Endometrial microvascular endothelial cells (primary cell): ENCODE measurements around the gene TCF7L2. TPM values are rescaled to one million over a fixed set of nuclear protein-coding genes. Genes with fewer than 3 reads are reported as not detected.

ENCODE experiments used
- in situ Hi-C: cut with HindIII; loops from 2 replicates; pipeline ENCODE4 v1.10.0; 2017; ENCODE audit warnings: low sequenced_read_pairs, low pct_unique_long_range_greater_than_20kb; ENCODE audit errors: inconsistent ontology term
- total RNA-seq: library from RNA; depleted of rRNA; stranded (reverse); fragments of >200 nt; gene quantifications from one replicate; pipeline ENCODE4 v1.2.3, GENCODE V29; 2015; ENCODE audit errors: inconsistent ontology term

Gene TCF7L2
- total RNA-seq, 1 donor from 2014 or later = 3.8 TPM

DNA sequence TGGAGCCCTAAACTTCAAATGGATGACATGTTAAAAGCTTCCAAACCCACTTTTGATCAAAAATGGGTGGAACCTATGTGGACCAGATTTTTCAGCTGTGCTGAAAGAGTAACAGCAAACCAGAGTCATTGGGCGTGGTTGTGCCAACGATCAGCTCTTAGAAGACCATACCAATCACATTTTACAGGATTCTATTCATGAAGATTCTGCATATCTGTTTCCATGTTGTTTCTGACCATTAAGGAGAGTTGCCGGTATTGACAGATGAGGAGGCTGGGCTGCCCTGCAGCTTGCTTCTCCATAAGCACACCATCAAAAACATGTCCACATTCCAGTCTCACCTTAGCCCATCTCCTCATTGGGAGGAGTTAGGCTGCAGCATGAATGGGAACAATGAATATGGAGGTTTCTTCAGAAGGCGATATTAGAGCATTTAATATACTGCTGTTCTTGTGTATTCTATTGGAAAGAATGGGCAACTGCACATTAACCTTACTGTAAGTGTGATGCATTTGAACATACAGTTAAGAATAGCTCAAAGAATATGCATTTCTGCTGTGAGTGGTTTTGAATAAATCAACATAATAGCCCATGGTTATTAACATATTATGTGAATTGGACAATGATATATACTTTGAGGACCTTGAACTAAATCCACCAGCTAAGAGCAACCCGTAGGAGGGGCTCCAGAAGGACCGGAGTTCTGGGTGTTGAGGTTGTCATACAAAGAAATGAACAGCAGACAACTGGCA, 116.7 kb downstream of the TCF7L2 start:
- in situ Hi-C loops = no loop called here

DNA sequence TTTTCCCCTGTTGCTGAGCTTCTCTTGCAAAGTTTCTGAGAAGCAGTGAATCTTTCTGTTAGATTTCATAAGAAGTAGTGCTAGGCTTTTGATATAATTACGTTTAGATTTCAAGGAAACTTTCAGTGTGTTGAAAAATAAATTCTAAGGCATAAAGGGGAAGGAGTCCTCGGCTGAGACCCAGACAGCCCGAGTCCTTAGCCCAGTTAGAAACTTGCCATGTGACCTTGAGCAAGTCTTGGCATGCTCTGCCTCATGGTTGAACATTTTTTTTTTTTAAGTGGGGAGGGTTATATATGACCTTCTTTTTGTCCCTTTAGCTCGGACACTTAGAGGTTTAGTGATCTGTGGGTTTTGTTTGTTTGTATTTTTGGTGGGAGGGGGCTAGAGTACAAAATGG, 117.5 kb downstream of the TCF7L2 start:
- in situ Hi-C loops = no loop called here

DNA sequence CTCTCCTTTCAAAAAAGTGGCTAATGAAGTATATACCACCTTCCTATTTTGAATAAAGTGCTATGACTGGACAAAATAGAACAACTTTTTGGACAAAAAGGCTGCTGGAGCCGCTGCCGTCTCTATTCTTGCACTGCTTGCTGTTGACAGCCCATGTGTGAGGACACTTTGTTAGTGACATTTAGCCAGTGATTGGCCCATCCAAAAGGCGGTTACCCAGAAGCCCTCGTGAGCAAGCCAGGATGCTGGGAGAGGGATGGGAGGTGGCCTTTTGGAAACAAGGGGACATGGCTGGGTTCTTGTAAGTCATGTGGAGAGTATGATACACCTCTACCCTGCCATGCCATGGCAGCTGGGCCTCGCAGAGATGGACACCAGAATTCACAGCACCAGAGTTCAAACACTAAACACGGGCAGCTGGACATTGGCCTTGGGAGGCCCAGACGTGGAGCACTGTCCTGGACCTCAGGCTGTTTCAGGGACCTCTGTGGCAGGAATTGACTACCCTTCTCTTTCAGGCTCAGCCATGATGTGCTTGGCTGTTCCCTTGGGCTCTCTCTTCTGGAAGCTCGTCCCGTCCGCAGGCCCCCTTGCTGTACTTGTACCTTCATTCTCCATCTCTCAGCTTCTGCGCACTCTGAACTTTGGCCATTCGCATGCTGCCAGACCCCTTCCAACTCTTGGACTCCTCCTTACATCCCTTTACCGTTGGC, 118.3 kb downstream of the TCF7L2 start:
- in situ Hi-C loops = no loop called here

DNA sequence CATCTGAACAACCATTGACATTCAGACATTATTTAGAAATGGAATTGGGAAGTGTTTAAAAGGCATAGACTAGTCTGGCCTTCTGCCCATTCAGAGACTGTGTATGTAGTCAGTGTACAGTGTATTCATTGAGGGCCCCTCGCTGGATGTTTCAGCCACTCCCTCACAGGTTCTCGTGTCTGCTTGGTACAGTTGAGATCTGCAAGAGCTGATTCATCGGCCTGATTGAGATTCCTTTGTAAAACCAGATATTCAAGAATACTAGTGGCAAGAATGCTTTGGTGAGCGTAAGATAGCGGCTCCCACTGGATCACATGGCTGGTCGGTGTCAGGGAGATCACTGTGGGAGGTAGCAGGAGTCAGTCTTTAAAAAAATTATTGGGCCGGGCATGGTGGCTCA, 119.5 kb downstream of the TCF7L2 start:
- in situ Hi-C loops = no loop called here

DNA sequence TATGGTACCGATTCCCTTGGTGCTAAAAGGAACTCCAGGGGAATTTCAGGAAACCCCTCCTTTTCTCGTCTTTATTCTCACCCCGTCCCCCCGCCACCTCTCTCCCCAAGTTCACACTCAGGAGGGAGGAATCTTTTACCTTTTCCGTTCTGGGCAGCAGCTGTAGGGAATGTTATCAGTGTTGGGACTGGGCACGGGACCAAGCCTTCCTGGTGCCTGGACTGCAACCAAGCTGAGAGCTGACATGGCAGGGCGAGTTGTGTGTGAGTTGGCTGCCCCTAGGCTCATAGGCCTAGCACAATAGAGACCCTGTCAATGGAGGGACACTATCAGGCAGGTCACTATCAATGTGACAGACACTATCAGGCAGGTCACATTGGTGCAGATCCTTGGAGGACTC, 121.4 kb downstream of the TCF7L2 start:
- in situ Hi-C loops = no loop called here

DNA sequence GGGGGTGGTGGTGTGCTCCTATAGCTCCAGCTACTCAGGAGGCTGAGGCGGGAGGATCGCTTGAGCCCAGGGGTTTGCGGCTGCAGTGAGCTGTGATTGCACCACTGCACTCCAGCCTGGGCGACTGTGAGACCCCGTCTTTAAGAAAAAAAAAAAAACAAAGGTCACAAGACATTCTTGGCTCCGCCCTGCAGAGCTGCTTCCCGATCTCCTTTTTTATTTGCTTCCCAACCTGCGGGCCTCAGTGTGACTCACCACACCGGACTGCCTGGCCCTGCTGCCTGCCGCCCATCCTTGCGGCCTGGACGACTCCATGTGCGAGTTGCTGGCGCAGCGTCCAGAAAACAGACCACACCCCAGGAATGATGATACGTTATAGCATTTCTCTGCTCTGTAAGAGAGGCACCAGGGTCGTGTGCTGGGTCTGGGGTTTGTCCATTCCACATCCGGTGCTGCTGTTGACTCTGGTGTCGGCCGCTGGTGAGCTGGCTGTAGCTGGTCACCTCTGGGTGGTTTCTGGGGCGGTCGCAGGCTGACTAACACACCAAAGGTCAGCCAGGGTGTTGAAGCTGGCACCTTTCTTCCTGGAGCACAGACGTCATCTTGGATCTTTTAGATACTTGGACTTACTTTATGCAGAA, 123.6 kb downstream of the TCF7L2 start:
- in situ Hi-C loops = no loop called here

DNA sequence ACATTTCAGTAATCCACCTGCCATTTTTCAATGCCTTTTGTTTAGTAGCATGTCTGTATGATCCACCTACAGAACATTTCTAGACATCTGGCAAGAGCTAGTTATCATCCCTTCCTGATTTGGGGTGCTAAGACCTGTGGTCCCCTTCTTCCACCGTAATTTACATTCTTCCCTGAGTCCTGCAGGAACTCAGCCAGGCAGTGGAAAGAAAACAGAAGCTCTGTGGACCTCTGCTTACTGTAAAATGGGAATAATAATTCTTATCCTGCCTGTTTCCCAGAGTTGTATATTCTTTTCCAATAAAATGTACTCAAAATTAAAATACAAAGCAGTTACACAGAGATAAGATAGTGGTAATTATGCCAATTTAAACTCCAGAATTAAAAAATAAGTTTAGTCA, 126.9 kb downstream of the TCF7L2 start:
- in situ Hi-C loops = no loop called here

DNA sequence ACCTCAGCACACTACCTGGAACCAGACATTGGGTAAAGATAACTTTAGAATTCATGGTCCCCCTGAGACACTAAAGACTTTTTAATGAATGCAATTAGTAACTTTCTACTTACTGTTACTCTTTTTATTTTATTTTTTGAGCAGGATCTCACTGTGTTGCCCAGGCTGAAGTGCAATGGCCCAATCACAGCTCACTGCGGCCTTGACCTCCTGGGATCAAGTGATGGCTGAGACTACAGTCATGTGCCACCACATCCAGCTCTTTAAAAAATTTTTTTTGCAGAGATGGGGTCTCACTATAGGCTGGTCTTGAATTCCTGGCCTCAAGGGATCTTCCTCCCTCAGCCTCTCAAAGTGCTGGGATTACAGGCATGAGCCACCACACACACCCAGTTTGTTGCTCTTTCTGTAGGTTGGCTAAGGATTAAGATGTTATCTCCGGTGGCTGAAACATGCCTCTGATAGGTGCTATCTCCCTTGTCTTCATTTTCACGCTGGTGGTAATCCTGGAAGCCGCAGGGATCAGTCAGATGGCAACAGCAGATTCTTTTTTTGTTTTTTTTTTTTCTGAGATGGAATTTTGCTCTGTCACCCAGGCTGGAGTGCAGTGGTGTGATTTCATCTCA, 128.3 kb downstream of the TCF7L2 start:
- in situ Hi-C loops = no loop called here

DNA sequence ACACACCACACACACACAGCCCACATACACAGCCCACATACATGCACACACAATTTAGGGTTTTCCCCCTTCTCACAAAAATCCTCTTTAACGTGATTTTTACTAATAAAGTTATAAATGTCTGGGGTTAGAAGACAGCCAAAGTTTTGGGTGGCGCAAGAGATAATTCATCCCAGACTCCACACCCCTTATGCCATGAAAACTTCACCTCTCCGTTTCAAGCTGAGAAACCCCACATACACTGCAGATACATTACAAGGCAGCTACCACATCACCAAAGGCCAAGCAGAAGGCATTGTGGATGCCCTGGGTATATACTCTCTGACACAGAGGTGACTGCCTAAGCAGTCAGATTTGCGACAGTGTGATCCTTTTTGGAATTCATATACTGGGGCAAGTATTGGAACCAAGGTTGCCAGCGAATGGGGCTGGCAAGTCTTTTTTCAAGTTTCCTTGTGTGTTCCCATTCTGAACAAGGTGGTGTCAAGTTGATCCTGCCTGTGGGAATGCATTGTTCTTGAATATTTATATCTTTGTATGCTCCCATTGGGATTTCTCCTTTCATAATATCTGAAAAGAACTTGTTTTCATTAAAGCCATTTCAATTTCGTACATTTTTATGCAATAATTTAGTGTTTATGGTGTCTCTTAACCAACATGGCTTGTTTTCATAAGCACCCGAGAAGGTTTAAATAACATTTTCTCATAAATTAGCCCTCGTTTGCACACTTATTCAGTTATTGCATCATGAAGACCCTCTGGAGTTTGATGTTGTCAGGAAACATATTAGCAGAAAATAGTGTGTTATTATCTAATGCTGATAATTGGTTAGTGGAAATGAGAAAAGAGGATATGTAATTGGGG, 130.2 kb downstream of the TCF7L2 start:
- in situ Hi-C loops = no loop called here

DNA sequence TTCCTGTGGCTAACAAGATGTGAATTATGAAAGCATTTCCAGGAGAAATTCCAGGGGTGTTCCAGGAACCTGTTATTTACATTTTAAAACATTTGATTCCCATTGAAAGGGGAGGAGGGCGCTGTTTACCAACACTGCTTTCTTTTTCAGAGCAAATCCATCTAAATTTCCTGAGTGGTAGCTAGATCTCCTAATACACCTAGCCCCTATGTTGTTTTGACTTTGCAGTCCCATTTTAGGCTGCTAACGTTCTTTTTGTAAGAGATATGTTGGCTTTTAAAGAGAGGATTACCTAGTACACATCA, 130.8 kb downstream of the TCF7L2 start:
- in situ Hi-C loops = no loop called here

DNA sequence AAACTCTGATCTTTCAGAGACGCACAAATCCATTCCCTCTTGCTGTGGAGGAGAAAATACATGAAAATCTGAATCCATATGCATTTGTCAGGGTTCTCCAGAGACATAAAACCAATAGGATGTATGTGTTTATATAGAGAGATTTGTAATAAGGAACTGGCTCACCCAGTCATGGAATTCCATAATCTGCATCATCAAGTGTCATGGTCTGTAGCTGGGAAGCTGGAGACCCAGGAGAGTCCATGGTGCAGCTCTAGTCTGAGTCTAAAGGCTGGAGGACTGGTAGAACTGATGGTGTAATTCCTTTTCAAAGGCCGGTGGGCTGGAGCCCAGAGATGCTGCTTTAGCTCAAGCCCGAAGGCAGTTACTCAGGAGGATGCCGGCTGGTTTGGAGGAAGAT, 134.0 kb downstream of the TCF7L2 start:
- in situ Hi-C loops = no loop called here

DNA sequence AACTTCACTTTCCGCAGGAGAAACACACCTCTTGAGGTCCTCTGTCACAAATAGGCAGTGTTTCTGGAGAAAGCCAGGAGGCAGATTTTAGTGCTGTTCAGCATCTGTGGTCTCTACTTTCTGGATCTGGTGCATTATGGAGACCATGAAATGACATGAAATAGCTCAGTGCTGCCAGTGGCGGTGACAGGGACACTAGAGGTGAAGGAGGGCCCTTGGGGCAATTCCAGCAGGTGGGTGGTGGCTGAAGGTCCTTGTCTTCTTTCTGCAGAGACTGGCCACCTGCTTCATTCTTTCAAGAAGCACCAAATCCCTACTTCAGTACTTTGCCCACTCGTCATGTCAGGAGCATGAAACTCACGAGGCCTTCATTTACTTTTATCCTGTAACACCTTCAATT, 135.7 kb downstream of the TCF7L2 start:
- in situ Hi-C loops = no loop called here

DNA sequence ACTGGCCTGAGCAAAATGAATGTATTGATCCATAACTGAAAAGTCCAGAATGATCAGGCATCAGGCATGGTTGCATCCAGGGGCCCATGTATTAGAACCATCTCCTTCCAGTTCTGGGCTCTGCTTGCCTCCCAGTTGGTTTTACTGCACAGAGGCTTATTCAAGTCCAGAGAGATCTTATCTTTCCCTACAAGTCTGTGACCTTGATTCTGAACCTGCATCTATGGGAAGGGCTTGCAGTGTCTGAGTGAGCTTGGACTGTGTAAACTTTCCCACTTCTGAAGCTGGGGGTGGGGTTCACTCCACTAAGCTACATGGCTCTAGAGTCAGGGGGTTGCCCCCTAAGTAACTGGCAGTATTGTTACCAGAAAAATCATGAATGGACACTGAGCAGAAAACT, 136.2 kb downstream of the TCF7L2 start:
- in situ Hi-C loops = no loop called here

DNA sequence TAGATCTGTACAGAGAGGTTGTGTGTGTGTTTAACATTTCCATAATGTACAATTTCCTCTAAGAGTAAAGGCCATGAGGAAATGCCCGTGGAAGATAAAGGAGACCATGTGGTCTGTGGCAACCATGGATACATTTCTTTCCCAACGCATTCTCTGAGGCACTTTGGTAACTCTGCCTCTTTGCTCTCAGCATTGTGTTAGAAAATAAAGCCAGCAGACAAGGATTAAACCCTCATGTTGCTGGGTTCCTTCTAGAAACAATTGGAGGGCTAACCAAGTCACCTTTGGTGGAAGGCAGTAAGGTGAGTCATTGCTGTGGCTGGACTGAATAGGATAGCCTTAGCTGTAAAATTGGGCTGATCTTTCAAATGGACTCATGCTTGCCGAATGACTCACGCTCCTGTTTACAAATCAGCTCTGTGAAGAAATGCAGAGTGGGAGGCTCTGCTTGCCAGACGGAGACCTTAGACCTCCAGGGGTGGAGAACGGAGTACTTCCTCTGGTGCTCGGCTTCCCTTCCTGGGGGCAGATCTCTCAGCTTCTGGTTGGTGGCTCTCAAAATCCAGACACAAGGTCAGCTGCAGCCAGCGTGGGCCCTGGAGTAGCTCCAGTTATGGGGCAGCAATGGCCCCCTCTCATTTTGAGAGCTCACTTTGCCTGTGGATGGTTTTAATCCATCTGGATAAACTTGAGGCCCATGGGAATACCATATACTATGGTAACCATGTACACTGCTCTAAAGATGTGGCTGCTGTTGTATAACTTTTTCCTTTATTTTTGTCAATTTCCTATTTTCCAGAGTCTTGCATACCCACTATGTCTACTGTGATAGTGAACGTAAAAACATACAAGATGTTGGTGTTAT, 137.3 kb downstream of the TCF7L2 start:
- in situ Hi-C loops = no loop called here

DNA sequence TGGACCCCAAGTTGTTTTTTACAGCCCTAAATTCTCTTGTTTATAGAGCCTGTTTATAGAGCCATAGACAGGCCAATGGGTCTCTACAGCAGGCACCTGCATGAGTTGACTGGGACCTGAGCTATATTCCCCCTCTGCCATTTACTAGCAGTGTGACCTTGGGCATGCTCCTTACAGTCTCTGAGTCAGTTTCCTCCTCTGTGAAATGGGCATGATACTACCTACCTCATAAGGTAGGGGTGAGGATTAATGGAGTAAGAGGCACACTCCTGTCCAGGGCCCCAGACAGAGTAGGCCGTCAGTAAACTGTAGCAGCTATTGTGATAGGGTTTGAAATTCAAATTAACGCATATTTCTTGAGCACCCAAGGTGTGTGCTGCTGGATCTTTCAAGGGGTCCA, 138.1 kb downstream of the TCF7L2 start:
- in situ Hi-C loops = no loop called here

DNA sequence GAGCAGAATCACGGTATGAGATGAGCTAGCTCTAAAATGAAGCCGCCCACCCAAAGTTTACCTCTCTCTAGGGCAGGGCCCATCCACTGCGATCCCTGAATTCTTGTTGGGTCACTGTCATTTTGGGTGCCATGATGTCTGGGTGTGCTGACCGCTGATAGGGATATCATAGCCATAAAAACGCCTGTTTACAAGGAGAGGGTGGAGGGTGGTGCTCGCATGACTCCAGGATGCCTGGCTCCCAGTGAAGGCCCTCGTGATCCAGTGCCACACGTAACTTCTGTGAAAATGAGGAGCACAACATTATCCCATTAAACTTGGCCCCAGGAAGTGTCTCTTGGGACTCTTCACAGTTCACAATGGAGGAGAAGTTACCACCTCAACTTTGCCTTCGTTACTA, 139.5 kb downstream of the TCF7L2 start:
- in situ Hi-C loops = no loop called here

DNA sequence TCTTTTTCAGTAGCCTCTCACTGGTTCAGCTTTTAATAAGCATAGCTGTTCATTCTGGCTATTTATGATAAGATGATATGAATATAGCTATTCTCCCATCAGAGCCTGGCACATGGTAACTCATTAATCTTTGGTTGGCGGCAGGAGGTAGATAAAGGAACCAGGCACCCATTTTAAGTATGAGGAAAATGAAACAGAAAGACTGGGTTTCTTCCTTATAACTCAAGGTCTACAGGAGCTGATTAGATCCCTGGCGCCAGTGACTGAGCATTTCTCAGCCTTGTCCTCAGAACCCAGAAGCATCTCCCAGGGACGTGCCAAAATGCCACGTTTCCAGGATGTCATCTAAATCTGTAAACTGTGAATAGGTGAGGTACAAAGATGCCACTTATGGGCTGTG, 141.9 kb downstream of the TCF7L2 start:
- in situ Hi-C loops = no loop called here
